GM12878 (cell line): ENCODE data around the gene LDLRAD4. TPM values are rescaled to one million over a fixed set of nuclear protein-coding genes. Genes with fewer than 3 reads are reported as not detected.

ENCODE experiments used
- ATAC-seq: fragments of 200-7000 bp; cut with Tn5 transposase; 3 replicates; pipeline ENCODE4 v1.9.1; 2020; ENCODE audit warnings: mild to moderate bottlenecking, moderate library complexity
- BruUV-seq: library from RNA; stranded (reverse); fragments of 400-500 nt; replicated peaks from 2 replicates; lab custom pipeline; 2021; lab: Mats Ljungman, UMichigan
- CTCF ChIA-PET: fragments of 300-600 bp; sonication (Branson Sonifier 250); formaldehyde crosslinking; extraction: SDS; loops from one replicate; lab custom pipeline; 2021; ENCODE audit warnings: inconsistent platforms; lab: Yijun Ruan, JAX
- POLR2A ChIA-PET: fragments of 350-600 bp; formaldehyde crosslinking; extraction: SDS; loops from one replicate; lab custom pipeline; 2021; ENCODE audit warnings: inconsistent platforms; lab: Charles Lee
- RAD21 ChIA-PET: fragments of 300-600 bp; sonication (Branson Sonifier 250); formaldehyde crosslinking; loops from one replicate; lab custom pipeline; 2023; ENCODE audit warnings: antibody characterized with exemption; ENCODE audit not compliant: unreplicated experiment; lab: Charles Lee
- SMC1A ChIA-PET: fragments of 300-600 bp; sonication (Branson Sonifier 250); formaldehyde crosslinking; loops from one replicate; lab custom pipeline; 2023; ENCODE audit not compliant: unreplicated experiment, uncharacterized antibody; lab: Charles Lee
- DNase-seq: peaks from one replicate; pipeline ENCODE4 v3.0.0-alpha.2; 2011; ENCODE audit warnings: low read depth, low spot score
- FAIRE-seq: peaks from 3 replicates; lab custom pipeline; 2011; peaks lifted over from hg19 to GRCh38; lab: Jason Lieb, UNC
- H2AFZ ChIP-seq: 2 replicates; pipeline ENCODE4 v1.6.0; 2011; ENCODE audit warnings: low read depth, low read length, control low read depth; ENCODE audit not compliant: control insufficient read depth
- H3K27ac ChIP-seq: 2 replicates; pipeline ENCODE4 v1.5.1; 2011; ENCODE audit warnings: control low read depth; ENCODE audit not compliant: control insufficient read depth, insufficient read depth
- H3K27me3 ChIP-seq, 2 experiments: replicated peaks in 1 of 2; 2 replicates each; pipeline versions ENCODE4 v1.6.0 to v1.6.1; 2011; ENCODE audit warnings: low read length in 1 of 2; ENCODE audit not compliant: control insufficient read depth in 2 of 2, insufficient read depth in 2 of 2
- H3K36me3 ChIP-seq, 2 experiments: 2 replicates each; pipeline ENCODE4 v1.5.1; 2011; ENCODE audit warnings: low read length in 1 of 2; ENCODE audit not compliant: control insufficient read depth in 2 of 2, insufficient read depth in 2 of 2
- H3K4me1 ChIP-seq: 2 replicates; pipeline ENCODE4 v1.6.1; 2011; ENCODE audit warnings: mild to moderate bottlenecking, low read length, moderate library complexity, mixed read lengths; ENCODE audit not compliant: control insufficient read depth, insufficient read depth
- H3K4me2 ChIP-seq: 2 replicates; pipeline ENCODE4 v1.6.0; 2011; ENCODE audit warnings: control low read depth; ENCODE audit not compliant: control insufficient read depth, insufficient read depth
- H3K4me3 ChIP-seq: fragments of 200-600 bp; sonication (generic); 2 replicates; pipeline ENCODE4 v1.5.1; 2016
- H3K79me2 ChIP-seq: 2 replicates; pipeline ENCODE4 v1.6.0; 2011; ENCODE audit warnings: low read length; ENCODE audit not compliant: control insufficient read depth, insufficient read depth
- H3K9ac ChIP-seq: 2 replicates; pipeline ENCODE4 v1.8.0; 2011; ENCODE audit warnings: low read length, control low read depth, mixed read lengths; ENCODE audit not compliant: control insufficient read depth, insufficient read depth
- H3K9me3 ChIP-seq: replicated peaks from 3 replicates; pipeline ENCODE4 v1.5.1; 2011; ENCODE audit warnings: mild to moderate bottlenecking, low read length; ENCODE audit not compliant: control insufficient read depth, insufficient read depth
- H4K20me1 ChIP-seq: 2 replicates; pipeline ENCODE4 v1.6.0; 2011; ENCODE audit not compliant: control insufficient read depth, insufficient read depth
- CBFB ChIP-seq: IDR thresholded peaks from 2 replicates; pipeline ENCODE4 v1.6.1; 2016; ENCODE audit warnings: antibody characterized with exemption, low read depth
- HCFC1 ChIP-seq: fragments of 150-350 bp; IDR thresholded peaks from 2 replicates; pipeline ENCODE4 v1.6.1; 2014; ENCODE audit warnings: low read length
- IKZF1 ChIP-seq: fragments of 450-650 bp; conservative IDR thresholded peaks from 2 replicates; pipeline ENCODE4 v1.6.1; 2017; ENCODE audit warnings: antibody characterized with exemption, mild to moderate bottlenecking
- IRF5 ChIP-seq: fragments of 450-650 bp; IDR thresholded peaks from 2 replicates; pipeline ENCODE4 v1.6.1; 2017; ENCODE audit warnings: borderline replicate concordance
- KDM1A ChIP-seq: fragments of 200-600 bp; sonication (generic); IDR thresholded peaks from 2 replicates; pipeline ENCODE4 v1.6.1; 2016; ENCODE audit warnings: borderline replicate concordance
- RAD21 ChIP-seq: IDR thresholded peaks from 2 replicates; pipeline ENCODE4 v1.6.1; 2011; ENCODE audit warnings: mild to moderate bottlenecking, low read depth, low read length, moderate library complexity; ENCODE audit not compliant: insufficient read depth
- RAD51 ChIP-seq: fragments of 450-650 bp; IDR thresholded peaks from 2 replicates; pipeline ENCODE4 v1.6.1; 2016; ENCODE audit warnings: moderate library complexity, mild to moderate bottlenecking, inconsistent platforms
- SPI1 ChIP-seq: IDR thresholded peaks from 2 replicates; pipeline ENCODE4 v1.6.1; 2011; ENCODE audit warnings: low read depth, mild to moderate bottlenecking, low read length, moderate library complexity, borderline replicate concordance; ENCODE audit not compliant: insufficient read depth
- YY1 ChIP-seq: IDR thresholded peaks from 2 replicates; pipeline ENCODE4 v1.6.1; 2011; ENCODE audit warnings: low read depth, mild to moderate bottlenecking, low read length
- ZBTB33 ChIP-seq: fragments of 450-650 bp; IDR thresholded peaks from 2 replicates; pipeline ENCODE4 v1.6.1; 2017; ENCODE audit warnings: mild to moderate bottlenecking
- ZNF384 ChIP-seq: IDR thresholded peaks from 2 replicates; pipeline ENCODE4 v1.6.1; 2012; ENCODE audit warnings: low read depth, mild to moderate bottlenecking, low read length, improper control_type of control experiment, borderline replicate concordance
- WGBS: methylation state at CpG from one replicate; pipeline ENCODE4 v1.1.6; 2016; ENCODE audit warnings: low lambda C conversion rate; ENCODE audit not compliant: insufficient replicate concordance, insufficient coverage; ENCODE audit errors: missing lambda C conversion rate; 5-methylcytosine and 5-hydroxymethylcytosine counted together
- in situ Hi-C: fragments of 300-500 bp; cut with MboI; formaldehyde crosslinking; loops from 9 replicates; pipeline ENCODE4 v1.14.3; 2018; ENCODE audit warnings: mixed read lengths
- intact Hi-C: fragments of 100-400 bp; cut with micrococcal nuclease; formaldehyde crosslinking; loops from one replicate; pipeline ENCODE4 v1.14.2; 2022; ENCODE audit not compliant: unreplicated experiment
- polyA plus RNA-seq, 11 experiments: library from polyadenylated mRNA; depleted of rRNA in 4 of 11; unstranded in 6 of 11; stranded (reverse) in 5 of 11; fragments of >200 nt; fragmentation: Nextera tagmentation in 4 of 11; fragmentation: Illumina TruSeq in 1 of 11; extraction: Ambion mirVana in 4 of 11; extraction: Trizol in 1 of 11; gene quantifications; 1 replicate in 1 of 11; 2 replicates in 10 of 11; pipeline versions ENCODE4 v1.2.1 to v1.2.3, GENCODE V29; 2011 to 2016; ENCODE audit warnings: inconsistent platforms in 2 of 11, missing spikeins in 2 of 11, low read depth in 1 of 11
- total RNA-seq, 4 experiments: library from RNA; depleted of rRNA in 3 of 4; stranded (reverse); fragments of >200 nt in 3 of 4; fragmentation: Illumina TruSeq in 1 of 4; extraction: Trizol in 1 of 4; gene quantifications; 2 replicates each; pipeline versions ENCODE4 v1.2.1 to v1.2.3, GENCODE V29; 2013 to 2021
- TF ChIP-seq, protein P1 (sequence below): IDR thresholded peaks from 2 replicates; pipeline ENCODE4 v1.6.1; 2011; ENCODE audit warnings: low read depth, low read length, improper control_type of control experiment, borderline replicate concordance

Gene LDLRAD4
- total and polyA plus RNA-seq, 10 of the 15 experiments (the other 5 are each of a cell fraction or from before 2014, with no cell fraction given), result 2.7 to 16.8 (median 11.2) TPM

- TF ChIP-seq, protein P1, sequence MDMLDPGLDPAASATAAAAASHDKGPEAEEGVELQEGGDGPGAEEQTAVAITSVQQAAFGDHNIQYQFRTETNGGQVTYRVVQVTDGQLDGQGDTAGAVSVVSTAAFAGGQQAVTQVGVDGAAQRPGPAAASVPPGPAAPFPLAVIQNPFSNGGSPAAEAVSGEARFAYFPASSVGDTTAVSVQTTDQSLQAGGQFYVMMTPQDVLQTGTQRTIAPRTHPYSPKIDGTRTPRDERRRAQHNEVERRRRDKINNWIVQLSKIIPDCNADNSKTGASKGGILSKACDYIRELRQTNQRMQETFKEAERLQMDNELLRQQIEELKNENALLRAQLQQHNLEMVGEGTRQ, result no peak
Observed at GRCh38 chr18:13244135-13244534, 25.6 kb downstream of the LDLRAD4 start (continued).

GRCh38 chr18:13245481-13246000 lies 27.0 kb downstream of the LDLRAD4 start:
- BruUV-seq, result no TSS peak
- H4K20me1 ChIP-seq, result no peaks in the 10 kb centered on the region
- no peaks in the 10 kb centered on the region for H3K79me2 ChIP-seq
- intact Hi-C loops, result loop anchor here (10.0 kb wide), 1 partner anchor 169 kb away; no protein-coding TSS in a partner anchor
- H2AFZ ChIP-seq, result no peak overlapping the region
- no peak for DNase-seq
- no peak overlapping the region for H3K4me3 ChIP-seq
- POLR2A ChIA-PET, result no interaction called here
- H3K4me2 ChIP-seq, result no peak overlapping the region
- SMC1A ChIA-PET, result interaction anchor here (1.1 kb wide), 1 partner anchor 86 kb away, joined by 3 read pairs; no protein-coding TSS in a partner anchor
- CTCF ChIA-PET, result no interaction called here
- RAD21 ChIA-PET, result no interaction called here
- no peaks in the 10 kb centered on the region for H3K9me3 ChIP-seq
- no peak overlapping the region for H3K27ac ChIP-seq
- H3K9ac ChIP-seq, result no peak overlapping the region
- FAIRE-seq, result no peak
- WGBS, result 11% methylated on average over 6 of the region's 6 CpGs
- H3K27me3 ChIP-seq, result no peaks in the 10 kb centered on the region; a peak in 2 of 4 replicates
- no peaks in the 10 kb centered on the region for H3K4me1 ChIP-seq
- no peak for ATAC-seq
- no peak for TF ChIP-seq YY1
- H3K36me3 ChIP-seq, result no peaks in the 10 kb centered on the region
- in situ Hi-C loops, result loop anchor here (5.0 kb wide), 1 partner anchor 48 kb away; no protein-coding TSS in a partner anchor

GRCh38 chr18:13246121-13246520 lies 27.6 kb downstream of the LDLRAD4 start:
- ChIA-PET SMC1A (no interaction called here), POLR2A (no interaction called here), CTCF (no interaction called here), RAD21 (no interaction called here)
- DNase-seq (no peak), FAIRE-seq (no peak), ATAC-seq (no peak)
- Histone ChIP-seq H3K79me2 (no peaks in the 10 kb centered on the region), H3K4me3 (no peak overlapping the region), H2AFZ (no peak overlapping the region), H3K9ac (no peak overlapping the region), H3K4me2 (no peak overlapping the region), H3K27me3 (no peaks in the 10 kb centered on the region; a peak in 2 of 4 replicates), H3K4me1 (no peaks in the 10 kb centered on the region), H3K9me3 (no peaks in the 10 kb centered on the region), H3K27ac (no peak overlapping the region), H4K20me1 (no peaks in the 10 kb centered on the region), H3K36me3 (no peaks in the 10 kb centered on the region)
- 41% methylated on average over 9 of the region's 9 CpGs for WGBS
- no TSS peak for BruUV-seq
- in situ Hi-C loops (loop anchor here (5.0 kb wide), 1 partner anchor 49 kb away; no protein-coding TSS in a partner anchor), intact Hi-C loops (loop anchor here (10.0 kb wide), 1 partner anchor 169 kb away; no protein-coding TSS in a partner anchor)
- no peak for TF ChIP-seq HCFC1
- TF ChIP-seq ZBTB33, result no peak
- TF ChIP-seq IKZF1, result no peak
- no peak for TF ChIP-seq IRF5
- TF ChIP-seq SPI1, result no peak
- no peak for TF ChIP-seq RAD51
- no peak for TF ChIP-seq KDM1A
- no peak for TF ChIP-seq CBFB
- no peak for TF ChIP-seq RAD21
- no peak for TF ChIP-seq ZNF384
